Left ventricle myocardium superior (tissue), 1 donor: ENCODE data around the gene SLC4A5. TPM values are rescaled to one million over a fixed set of nuclear protein-coding genes. Genes with fewer than 3 reads are reported as not detected.

ENCODE experiments used
- ATAC-seq: fragments of 200-7000 bp; cut with Tn5 transposase; one replicate; pipeline ENCODE4 v1.9.1; 2020; ENCODE audit warnings: mild to moderate bottlenecking, moderate library complexity
- DNase-seq: peaks from one replicate; pipeline ENCODE4 v3.0.0-alpha.2; 2020
- intact Hi-C: fragments of 100-400 bp; cut with micrococcal nuclease; formaldehyde crosslinking; loops from one replicate; pipeline ENCODE4 v1.11.0; 2022
- total RNA-seq: library from RNA; stranded (reverse); fragmentation: NEBNext Ultra II Directional; extraction: Animal tissue kit (Norgen Biotek cat#: 25700); gene quantifications from one replicate; pipeline ENCODE4 v1.2.1, GENCODE V29; 2021
- donor health status: DM: no; HTN: yes; CAD: no; lungs with severe emphysema.

The SLC4A5 gene
- total RNA-seq, 1 donor from 2014 or later, result 2.2 TPM

DNA sequence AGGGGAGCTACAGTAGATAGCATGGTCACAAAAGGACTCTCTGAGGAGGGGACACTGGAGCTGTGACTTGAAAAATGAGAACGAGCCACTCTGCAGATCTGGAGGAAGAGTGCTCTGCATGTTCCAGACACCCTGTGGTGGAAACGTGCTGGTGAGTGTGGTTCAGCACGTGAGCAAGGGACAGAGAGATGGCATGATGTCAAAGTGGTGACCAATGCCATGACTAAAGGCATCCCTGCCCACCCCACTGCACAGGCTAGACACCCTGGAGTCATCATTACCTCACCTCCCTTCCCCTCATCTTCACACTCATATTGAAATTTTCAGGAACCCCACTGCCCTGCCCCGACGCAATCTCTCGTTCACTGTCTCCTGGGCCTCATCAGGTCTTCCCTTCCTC, 56.5 kb downstream of the SLC4A5 start:
- intact Hi-C loops, result no loop called here
- DNase-seq, result no peak
- ATAC-seq, result no peak

DNA sequence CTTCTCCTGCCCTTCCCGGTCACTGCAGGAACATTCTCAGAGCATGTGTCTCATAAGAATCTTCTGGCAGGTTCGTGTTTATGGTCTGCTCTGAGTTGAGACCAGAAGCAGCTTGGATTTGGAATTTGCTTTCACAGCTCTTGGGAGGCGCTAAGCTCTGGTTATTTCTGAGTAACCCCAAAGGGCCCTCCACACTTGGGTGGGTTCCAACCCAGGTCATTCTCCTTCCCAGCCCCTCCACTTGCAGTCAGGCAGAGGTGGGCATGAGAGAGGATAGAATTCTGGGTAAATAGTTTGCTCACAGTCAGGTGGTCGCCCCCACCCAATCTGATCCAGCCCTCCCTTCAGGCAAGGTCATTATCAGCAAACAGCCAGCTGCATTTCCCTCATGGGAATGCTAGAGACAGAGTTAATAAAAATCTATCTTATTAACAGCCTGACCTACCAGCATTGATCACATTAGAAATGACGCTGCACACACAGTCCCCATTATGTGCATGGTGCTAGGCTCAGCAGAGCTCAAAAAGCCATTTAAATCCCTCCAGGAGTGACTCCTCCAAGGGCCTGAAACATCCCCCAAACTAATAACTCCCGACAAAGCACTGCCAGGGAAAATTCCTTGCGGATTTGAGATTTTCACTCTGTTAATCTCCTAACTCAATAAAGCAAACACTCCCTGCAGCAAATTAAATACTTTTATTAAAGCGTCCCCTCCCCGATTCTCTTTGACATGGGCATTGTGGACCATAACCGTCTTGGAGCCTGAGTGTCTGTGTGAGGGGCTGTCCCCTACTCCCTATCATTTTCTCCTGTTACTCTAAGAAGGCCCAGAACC, 61.9 kb downstream of the SLC4A5 start:
- ATAC-seq (no peak), DNase-seq (no peak)
- intact Hi-C loops, result no loop called here

DNA sequence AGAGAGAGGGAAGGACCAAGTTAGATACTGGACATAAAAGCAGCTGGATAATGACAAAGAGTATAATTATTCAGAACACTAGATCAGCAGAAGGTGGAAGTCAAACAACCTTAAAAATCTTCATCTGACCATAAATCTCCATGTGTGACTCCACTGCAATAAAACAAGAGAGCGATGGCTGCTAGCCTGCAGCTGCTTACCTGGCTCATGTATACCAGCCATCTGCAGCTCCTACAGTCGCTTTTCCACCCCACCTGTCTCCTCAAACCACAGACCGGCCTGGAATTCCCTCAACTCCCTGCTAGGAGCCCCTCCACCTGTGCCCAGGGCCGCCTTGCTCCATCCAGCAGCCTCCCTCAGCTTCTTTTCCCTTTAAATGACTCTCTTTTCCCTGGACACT, 64.5 kb downstream of the SLC4A5 start:
- intact Hi-C loops, result no loop called here
- ATAC-seq, result no peak
- no peak for DNase-seq

DNA sequence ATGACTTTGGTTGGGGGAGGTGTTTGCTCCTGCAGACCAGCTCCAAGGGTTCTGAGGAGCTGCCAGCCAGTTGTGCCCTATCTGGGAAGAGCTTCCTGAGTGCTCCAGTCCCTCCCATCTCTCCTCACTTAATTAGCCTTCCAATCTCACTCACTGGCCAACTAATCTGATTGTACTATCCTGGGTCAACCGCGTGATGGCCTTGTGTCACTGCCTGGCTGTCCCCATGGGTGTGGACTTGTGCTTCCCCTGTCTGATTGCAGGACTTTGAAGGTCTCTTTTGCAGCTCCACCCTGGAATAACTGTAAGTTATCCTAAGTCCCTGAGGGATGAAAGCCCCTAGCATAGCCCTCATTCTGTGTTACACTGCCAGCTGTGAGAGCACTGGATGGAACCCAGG, 65.0 kb downstream of the SLC4A5 start:
- DNase-seq (no peak), ATAC-seq (peak; percentile 82)
- intact Hi-C loops, result no loop called here

DNA sequence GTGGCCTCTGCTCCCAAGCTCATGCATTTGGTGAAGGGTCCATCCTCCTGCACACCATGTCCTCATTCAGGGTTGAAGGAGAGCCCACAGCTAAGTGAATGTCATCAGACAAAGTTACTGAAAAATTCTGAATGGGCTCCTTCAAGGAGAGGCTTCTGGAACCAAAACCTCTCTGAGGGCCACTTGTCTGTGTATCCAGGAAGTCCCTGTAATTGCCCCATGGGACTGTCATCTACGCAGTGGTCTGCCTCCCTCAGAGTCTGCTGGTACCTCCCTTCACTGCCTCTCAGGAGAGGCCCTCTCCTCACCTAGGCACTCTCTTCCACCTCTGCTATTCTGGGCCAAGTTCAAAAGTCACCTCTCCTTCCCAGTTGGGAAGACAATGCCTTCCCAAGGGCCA, 68.0 kb downstream of the SLC4A5 start:
- intact Hi-C loops, result no loop called here
- ATAC-seq (no peak), DNase-seq (no peak)

DNA sequence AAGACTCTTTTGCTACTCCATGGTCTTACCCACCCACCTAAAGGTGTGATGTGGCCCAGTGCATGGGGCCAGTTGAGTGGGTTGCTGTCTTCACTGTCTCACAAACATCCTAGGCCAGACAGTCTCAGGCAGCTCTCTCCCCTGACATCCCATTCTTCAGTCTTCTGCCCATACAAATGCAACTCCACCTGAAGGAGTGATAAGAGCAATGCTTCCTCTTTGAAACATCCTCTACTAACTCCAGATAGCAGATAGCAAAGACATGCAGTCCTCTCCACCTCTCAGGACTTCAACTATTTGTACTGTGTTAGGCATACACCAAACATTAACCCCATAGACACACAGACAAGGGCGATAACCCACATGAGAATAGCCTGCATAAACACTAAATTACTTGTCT, 73.5 kb downstream of the SLC4A5 start:
- ATAC-seq (no peak), DNase-seq (no peak)
- intact Hi-C loops, result no loop called here

DNA sequence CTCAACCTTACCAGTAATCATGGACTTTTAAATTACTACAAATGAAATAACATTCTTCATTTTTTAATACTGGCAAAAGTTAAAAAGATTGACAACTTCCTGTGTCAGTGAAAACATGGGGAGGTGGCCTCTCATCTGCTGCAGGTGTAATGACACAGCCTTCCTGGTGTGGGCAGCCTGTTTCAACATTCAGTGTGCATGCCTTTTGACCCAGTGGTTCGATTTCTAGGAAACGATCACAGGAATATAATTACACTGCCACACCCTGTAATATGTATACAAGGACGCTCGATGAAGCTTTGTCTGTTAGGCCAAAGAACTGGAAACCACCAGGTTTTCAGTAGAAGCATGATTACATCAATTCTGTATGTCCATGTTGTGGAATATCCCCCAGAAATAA, 76.1 kb downstream of the SLC4A5 start:
- ATAC-seq, result peak; percentile 43
- no peak for DNase-seq
- intact Hi-C loops, result no loop called here

DNA sequence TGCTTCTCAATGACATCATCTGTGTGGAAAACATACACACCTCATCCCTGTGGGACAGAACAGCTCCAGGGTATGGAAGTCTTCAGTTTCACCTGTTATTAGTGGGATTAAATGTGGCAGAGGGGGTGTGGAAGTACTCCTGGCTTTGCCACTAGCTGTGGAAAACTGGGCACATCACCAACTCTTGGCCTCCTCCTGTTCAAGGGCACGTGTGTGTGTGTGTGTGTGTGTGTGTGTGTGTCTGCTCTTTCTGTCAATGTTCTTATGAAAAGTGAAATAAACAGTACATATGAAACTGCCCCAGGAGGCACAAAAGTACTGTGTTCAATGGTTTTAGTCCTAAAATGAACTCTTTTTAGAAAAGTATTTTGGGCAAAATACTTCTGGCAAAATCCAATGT, 78.9 kb downstream of the SLC4A5 start:
- ATAC-seq (no peak), DNase-seq (no peak)
- intact Hi-C loops, result no loop called here

DNA sequence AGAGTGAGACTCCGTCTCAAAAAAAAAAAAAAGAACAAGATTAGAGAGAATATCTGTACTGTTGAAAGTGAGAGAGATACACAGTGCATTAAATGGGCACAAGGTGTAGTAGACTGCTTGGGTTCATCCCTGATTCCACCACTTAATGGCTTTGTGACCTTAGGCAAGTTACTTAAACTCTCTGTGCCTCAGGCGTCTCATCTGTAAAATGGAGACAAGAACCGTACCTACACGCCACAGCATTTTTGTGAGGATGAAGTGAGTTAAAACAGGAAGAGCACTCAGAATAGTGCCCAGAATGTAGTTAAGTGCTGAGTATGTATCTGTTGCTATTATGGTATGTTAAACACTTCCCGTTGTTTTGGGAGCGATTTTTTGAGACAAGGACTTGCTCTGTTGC, 80.5 kb downstream of the SLC4A5 start:
- no peak for ATAC-seq
- intact Hi-C loops, result no loop called here
- no peak for DNase-seq

DNA sequence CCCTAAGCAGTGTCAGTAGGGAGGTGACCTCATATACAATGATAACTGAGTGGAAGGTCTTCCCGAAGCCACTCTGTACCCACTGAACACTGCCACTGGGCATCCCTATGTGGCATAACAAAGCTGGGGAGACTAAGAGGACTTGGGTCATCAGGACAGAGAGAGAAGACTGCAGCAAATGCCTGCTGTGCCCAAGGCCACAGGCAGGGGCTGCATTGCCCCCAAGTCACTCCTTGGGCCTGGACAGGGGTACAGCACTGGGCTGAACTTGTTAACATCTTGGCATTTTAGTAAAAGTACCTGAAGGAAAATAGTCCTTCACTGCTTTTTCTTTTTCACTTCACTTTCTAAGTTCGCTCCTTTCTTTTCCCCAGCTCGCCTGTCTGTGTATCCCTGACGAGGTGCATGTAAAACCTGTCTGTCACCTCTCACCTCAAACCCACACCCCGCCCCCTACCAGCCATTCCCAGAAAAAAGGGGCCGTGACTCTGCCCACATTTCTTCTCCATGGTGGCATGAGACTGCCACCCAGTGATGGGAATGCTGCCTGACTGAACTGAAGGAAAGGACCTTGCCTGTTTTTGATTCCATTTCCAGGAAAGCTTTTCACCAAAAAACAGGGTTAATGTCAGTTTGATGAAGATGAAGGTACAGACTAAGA, 81.9 kb downstream of the SLC4A5 start:
- intact Hi-C loops, result no loop called here
- peak; percentile 50 for DNase-seq
- ATAC-seq, result peak; percentile 87

DNA sequence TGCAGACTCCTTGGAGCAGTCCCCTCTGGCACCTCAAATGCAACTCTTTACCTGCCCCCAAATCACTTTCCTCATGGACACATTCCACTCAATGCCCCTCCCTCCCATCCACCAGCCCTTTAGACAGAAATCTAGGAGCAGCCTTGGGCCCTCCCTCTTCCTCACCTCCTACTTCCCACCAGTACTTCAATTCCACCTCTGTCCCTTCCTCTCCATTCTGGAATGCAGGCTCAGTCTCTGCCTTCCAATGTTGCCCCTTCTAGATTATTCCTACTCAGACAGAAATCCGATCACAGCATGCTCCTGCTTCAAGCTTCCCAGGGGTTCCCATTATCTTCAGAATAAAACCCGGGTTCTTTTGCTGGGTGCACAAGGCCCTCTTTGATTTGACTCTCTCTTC, 82.7 kb downstream of the SLC4A5 start:
- intact Hi-C loops, result no loop called here
- ATAC-seq, result no peak
- DNase-seq, result no peak

DNA sequence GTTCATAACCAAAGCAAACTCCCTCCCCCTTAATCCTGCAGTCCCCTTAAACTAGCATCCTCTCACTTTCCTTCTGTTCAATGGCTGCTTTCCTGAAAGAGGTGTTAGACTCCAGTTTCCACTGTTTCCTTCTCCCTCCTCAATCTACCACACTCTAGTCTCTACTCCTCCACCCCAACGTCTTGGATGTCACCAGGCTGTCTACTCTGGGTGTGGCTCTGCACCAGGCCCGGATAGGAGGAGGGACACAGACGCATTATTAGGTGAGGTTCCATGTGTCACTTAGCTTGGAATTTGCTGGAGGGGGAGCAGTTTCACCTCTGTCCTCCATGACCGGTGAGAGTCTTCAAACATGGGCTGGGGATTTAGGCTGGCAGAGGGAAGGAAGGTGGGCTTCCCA, 83.5 kb downstream of the SLC4A5 start:
- ATAC-seq (no peak), DNase-seq (no peak)
- intact Hi-C loops, result no loop called here

DNA sequence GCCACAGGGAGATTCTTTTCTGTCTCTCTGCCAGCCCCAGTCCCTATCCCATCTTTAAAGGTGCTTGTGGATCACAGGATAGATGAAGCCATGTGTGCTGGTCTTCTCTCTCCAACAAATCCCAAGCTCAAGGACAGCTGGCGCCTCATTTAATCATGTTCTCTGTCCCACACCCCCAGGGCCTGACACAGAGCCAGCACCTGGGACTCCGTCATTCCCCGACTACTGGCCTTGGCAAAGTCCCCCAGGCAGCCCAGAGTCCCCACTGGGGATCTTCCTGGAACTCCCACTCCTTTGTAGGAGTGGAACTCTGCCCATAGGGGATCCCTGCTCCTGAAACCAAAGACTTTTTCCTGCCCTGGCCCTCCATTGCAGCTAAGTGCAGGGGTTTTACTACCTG, 84.0 kb downstream of the SLC4A5 start:
- DNase-seq (no peak), ATAC-seq (no peak)
- intact Hi-C loops, result no loop called here

DNA sequence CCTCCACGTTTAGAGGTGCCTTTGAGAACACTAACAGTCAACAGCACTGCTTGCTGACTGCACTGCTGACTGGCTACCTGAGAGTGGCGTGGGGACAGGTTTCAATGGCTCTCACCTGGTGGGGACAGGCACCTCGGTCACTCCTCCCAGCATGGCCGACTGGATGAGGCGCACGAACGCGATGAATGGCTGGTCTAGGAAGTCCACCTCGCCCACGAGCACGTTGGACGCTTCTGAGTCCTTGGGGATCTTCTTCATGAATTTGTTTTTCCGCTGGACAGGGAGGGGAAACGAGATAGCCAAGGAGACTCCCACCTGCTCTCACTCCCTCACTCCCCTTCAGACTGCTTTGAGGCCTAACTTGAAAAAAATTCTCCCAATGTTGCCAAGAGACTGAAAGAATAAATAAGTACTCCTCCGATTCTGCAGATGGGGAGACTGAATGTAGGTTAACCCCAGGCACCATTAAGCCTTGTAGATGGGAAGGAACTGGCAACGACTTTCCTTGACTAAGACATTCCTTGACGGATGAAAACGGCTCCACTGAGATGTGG, 87.5 kb downstream of the SLC4A5 start:
- DNase-seq, result no peak
- intact Hi-C loops, result no loop called here
- no peak for ATAC-seq

DNA sequence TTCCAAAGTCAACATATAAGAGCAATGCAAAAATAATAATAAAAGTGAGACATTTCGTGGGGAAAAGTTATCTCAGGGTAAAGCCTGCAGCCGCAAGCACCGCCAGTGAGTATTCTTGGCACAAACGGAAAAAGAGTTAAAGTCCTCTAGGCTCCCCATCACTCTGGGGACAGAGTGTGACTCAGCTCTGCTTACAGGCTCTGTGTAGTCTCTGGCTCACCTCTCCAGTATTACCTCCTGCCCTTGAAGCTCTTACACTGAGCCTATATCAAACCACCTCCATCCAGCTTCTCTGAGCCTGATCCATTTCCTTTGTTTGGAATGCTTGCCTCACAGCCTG, 89.3 kb downstream of the SLC4A5 start:
- DNase-seq (no peak), ATAC-seq (peak; percentile 96)
- intact Hi-C loops, result no loop called here

DNA sequence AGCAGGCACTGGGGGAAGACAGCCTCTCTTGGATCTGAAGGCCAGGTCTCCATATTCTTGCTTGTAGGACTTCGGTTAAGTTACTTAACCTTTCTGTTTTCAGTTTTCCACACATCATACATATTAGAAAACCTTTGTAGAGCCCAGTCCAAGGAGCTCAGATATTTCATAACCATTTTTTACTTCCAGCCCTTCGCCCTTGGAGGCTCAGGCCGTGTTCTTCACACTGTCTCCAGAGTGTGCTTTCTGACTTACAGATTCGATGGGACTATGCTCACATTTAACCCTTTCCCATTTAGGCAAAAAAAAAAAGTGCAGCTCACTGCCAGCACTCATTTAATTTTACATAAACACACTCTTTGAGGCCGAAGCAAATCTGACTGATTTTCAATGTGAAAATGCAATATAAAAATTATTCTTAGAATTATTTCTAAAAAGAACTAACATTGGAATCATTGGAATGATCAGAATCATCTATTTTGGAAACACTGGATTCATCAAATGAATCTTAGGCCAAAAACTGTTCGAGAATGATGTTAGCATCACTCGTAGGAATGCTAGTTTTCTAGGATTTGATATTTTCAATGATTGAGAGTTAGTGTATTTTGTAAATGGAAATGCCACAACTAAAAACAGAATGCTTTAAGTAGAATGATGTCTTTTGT, 89.8 kb downstream of the SLC4A5 start:
- no peak for ATAC-seq
- intact Hi-C loops, result no loop called here
- DNase-seq, result no peak

DNA sequence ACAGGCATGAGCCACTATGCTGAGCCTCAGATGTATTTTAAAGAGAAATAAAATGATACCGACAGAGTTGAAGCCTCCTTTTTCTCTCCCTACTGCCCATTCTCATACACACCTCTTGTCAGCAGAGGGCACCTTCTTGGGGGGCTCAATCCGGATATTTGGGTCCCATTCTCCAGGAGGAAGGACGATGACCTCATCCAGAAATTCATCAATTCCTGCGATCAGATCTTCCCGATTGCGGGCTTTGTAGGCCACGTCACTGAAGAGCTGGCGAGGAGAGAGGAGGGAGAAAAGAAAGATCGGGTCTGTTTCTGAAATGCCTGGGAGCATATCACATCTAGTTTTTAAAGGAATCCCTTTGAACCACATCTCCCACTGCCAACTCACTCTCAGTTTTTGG, 90.4 kb downstream of the SLC4A5 start:
- DNase-seq (no peak), ATAC-seq (no peak)
- intact Hi-C loops, result no loop called here

DNA sequence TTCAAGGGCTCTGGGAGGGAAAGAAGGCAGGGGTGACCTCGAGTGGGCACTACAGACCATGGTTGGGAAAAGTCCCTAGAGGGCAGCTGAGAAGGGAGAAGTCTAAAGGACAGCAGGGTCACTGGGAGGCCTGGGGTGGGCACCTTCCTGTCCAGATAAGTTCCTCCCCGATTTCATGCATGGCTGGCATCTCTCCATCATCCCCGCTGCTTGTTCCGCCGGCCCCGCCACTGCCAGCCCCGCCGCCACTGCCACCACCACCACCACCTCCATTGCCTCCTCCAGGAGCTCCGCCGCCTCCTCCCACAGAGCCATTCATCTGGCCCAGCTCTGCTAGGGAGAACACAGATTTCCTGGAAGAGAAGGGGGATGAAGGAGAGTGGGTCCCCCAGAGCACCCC, 91.2 kb downstream of the SLC4A5 start:
- ATAC-seq, result no peak
- no peak for DNase-seq
- intact Hi-C loops, result no loop called here

DNA sequence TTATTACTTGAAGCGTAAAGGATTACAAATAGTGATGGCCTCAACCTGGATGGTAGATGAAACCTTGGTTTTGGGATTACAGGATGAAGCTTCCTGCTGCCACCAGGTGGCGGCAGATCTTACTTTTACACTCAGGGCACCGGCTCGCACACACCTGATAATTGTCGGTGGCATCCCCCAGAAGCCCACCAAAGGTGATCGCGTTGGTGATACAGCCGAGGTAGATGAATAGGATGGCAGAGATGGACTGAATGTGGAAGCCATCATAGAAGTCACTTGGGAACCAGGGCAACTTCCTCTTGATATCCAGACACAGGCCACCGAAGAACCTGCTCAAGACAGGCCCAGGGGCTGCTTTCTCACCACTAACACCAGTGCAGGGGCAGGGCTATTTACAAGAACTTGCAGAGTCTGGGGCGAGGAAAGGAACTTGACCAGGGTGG, 93.0 kb downstream of the SLC4A5 start:
- intact Hi-C loops, result no loop called here
- DNase-seq (peak; percentile 66), ATAC-seq (peak; percentile 21)

DNA sequence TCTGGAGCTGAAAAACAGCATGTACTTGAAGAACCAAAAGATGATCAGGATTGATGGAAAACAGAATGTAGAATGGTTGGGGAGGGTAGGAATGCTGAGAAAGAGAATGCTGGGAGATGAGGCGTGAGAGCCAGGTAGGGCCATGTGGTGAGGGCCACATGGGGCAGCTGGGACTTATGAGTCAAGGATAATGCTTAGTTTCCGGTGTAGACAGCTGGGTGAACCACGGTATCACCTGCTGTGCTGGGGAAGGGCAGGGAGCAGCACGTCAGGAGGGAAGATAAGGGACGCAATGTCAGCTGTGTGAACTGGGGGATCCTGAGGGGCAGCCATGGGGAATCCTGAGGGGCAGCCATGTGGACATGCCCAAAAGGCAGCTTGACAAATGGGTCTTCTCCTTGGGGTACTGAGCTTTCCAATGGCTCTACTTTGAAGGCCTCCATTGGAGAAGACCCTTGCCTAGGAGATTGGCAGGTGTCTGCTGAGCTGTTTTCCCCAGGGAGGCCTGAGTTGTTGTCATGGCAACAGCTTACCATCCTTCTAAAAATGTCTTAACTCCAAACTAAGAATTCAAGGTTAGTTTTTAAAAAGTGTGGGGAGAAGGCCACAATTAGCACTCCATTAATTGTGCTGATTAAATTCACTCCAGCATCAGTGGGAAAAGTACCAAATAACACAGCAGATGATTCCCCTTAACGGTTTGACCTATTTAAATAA, 93.7 kb downstream of the SLC4A5 start:
- intact Hi-C loops, result no loop called here
- ATAC-seq (no peak), DNase-seq (no peak)
